H1 (cell line): ENCODE data around the gene FBN3. TPM values are rescaled to one million over a fixed set of nuclear protein-coding genes. Genes with fewer than 3 reads are reported as not detected.

Experiments used
- BACH1 ChIP-seq: IDR thresholded peaks from 2 replicates; pipeline ENCODE4 v1.6.1; 2012; ENCODE audit warnings: low read length, improper control_type of control experiment
- CBX8 ChIP-seq: fragments of 300-800, 300-1000 bp; sonication (generic); IDR thresholded peaks from 2 replicates; pipeline ENCODE4 v1.7.1; 2016; ENCODE audit warnings: low read depth, low read length, borderline replicate concordance
- EGR1 ChIP-seq: IDR thresholded peaks from 2 replicates; pipeline ENCODE4 v1.6.1; 2011; ENCODE audit warnings: low read depth, low read length, borderline replicate concordance
- FOSL1 ChIP-seq: IDR thresholded peaks from 2 replicates; pipeline ENCODE4 v1.6.1; 2011; ENCODE audit warnings: mild to moderate bottlenecking, low read depth, low read length, moderate library complexity; ENCODE audit not compliant: insufficient read depth
- JUND ChIP-seq: IDR thresholded peaks from 2 replicates; pipeline ENCODE4 v1.6.1; 2011; ENCODE audit warnings: mild to moderate bottlenecking, improper control_type of control experiment, low read length
- KDM1A ChIP-seq: fragments of 200-600, 300-600 bp; sonication (generic); IDR thresholded peaks from 2 replicates; pipeline ENCODE4 v1.7.1; 2016; ENCODE audit warnings: mild to moderate bottlenecking, low read length, borderline replicate concordance
- PHF8 ChIP-seq: fragments of 200-600 bp; sonication (generic); conservative IDR thresholded peaks from 2 replicates; pipeline ENCODE4 v1.7.1; 2012; ENCODE audit warnings: low read depth, mild to moderate bottlenecking, inconsistent platforms, low read length, moderate library complexity
- SP2 ChIP-seq: IDR thresholded peaks from 2 replicates; pipeline ENCODE4 v1.6.1; 2012; ENCODE audit warnings: mild to moderate bottlenecking, low read length, inconsistent platforms
- polyA plus RNA-seq, 7 experiments: library from polyadenylated mRNA; depleted of rRNA in 3 of 7; stranded (reverse) in 5 of 7; unstranded in 2 of 7; fragments of >200 nt in 5 of 7; fragments of 200-250 nt in 2 of 7; gene quantifications; 1 replicate in 5 of 7; 2 replicates in 1 of 7; 4 replicates in 1 of 7; pipeline versions ENCODE4 v1.2.1 to v1.2.3, GENCODE V29; 2011 to 2013; ENCODE audit warnings: missing spikeins in 2 of 7, mixed read lengths in 2 of 7
- total RNA-seq: library from RNA; stranded (reverse); fragmentation: NEBNext Ultra II Directional; extraction: Animal tissue kit (Norgen Biotek cat#: 25700); gene quantifications from 2 replicates; pipeline ENCODE4 v1.2.1, GENCODE V29; 2021
- TF ChIP-seq, protein P1 (sequence below): fragments of 300-600 bp; sonication (generic); IDR thresholded peaks from 2 replicates; pipeline ENCODE4 v1.7.1; 2012; ENCODE audit warnings: low read length, moderate library complexity, mild to moderate bottlenecking, inconsistent platforms; ENCODE audit not compliant: insufficient replicate concordance
- TF ChIP-seq, protein P2 (sequence below), 3 experiments: IDR thresholded peaks; 1 replicate in 2 of 3; 2 replicates in 1 of 3; pipeline versions ENCODE4 v1.5.1 to v1.6.1; 2011; ENCODE audit warnings: low read length in 3 of 3, mild to moderate bottlenecking in 3 of 3, inconsistent platforms in 2 of 3, low read depth in 1 of 3, moderate library complexity in 1 of 3; ENCODE audit not compliant: insufficient read depth in 1 of 3; ENCODE audit errors: control extremely low read depth in 1 of 3

The FBN3 gene
- total and polyA plus RNA-seq, 2 of the 8 experiments (the other 6 are each of a cell fraction or from before 2014, with no cell fraction given), result 37.1 to 38.7 TPM

DNA sequence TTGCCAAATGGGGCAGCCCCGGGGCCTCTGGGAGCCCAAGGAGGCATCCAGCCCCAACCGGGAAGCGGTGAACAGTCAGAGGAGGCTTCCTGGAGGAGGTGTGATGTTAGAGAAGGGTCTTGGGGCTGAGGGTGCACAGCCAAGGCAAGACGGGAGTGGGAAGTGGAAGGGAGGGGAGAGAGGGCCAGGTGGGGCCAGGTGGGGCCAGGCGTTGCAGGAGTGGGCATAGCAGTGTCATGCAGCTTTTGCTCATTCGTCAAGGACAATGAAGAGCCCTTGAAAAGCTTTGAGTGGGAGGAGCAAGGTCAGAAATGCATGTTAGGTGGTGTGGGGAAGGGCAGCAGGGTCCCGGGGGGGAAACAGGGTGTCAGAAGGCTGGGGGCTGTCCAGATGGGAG lies 1.8 kb downstream of the FBN3 start (continued):
- TF ChIP-seq, protein P1, sequence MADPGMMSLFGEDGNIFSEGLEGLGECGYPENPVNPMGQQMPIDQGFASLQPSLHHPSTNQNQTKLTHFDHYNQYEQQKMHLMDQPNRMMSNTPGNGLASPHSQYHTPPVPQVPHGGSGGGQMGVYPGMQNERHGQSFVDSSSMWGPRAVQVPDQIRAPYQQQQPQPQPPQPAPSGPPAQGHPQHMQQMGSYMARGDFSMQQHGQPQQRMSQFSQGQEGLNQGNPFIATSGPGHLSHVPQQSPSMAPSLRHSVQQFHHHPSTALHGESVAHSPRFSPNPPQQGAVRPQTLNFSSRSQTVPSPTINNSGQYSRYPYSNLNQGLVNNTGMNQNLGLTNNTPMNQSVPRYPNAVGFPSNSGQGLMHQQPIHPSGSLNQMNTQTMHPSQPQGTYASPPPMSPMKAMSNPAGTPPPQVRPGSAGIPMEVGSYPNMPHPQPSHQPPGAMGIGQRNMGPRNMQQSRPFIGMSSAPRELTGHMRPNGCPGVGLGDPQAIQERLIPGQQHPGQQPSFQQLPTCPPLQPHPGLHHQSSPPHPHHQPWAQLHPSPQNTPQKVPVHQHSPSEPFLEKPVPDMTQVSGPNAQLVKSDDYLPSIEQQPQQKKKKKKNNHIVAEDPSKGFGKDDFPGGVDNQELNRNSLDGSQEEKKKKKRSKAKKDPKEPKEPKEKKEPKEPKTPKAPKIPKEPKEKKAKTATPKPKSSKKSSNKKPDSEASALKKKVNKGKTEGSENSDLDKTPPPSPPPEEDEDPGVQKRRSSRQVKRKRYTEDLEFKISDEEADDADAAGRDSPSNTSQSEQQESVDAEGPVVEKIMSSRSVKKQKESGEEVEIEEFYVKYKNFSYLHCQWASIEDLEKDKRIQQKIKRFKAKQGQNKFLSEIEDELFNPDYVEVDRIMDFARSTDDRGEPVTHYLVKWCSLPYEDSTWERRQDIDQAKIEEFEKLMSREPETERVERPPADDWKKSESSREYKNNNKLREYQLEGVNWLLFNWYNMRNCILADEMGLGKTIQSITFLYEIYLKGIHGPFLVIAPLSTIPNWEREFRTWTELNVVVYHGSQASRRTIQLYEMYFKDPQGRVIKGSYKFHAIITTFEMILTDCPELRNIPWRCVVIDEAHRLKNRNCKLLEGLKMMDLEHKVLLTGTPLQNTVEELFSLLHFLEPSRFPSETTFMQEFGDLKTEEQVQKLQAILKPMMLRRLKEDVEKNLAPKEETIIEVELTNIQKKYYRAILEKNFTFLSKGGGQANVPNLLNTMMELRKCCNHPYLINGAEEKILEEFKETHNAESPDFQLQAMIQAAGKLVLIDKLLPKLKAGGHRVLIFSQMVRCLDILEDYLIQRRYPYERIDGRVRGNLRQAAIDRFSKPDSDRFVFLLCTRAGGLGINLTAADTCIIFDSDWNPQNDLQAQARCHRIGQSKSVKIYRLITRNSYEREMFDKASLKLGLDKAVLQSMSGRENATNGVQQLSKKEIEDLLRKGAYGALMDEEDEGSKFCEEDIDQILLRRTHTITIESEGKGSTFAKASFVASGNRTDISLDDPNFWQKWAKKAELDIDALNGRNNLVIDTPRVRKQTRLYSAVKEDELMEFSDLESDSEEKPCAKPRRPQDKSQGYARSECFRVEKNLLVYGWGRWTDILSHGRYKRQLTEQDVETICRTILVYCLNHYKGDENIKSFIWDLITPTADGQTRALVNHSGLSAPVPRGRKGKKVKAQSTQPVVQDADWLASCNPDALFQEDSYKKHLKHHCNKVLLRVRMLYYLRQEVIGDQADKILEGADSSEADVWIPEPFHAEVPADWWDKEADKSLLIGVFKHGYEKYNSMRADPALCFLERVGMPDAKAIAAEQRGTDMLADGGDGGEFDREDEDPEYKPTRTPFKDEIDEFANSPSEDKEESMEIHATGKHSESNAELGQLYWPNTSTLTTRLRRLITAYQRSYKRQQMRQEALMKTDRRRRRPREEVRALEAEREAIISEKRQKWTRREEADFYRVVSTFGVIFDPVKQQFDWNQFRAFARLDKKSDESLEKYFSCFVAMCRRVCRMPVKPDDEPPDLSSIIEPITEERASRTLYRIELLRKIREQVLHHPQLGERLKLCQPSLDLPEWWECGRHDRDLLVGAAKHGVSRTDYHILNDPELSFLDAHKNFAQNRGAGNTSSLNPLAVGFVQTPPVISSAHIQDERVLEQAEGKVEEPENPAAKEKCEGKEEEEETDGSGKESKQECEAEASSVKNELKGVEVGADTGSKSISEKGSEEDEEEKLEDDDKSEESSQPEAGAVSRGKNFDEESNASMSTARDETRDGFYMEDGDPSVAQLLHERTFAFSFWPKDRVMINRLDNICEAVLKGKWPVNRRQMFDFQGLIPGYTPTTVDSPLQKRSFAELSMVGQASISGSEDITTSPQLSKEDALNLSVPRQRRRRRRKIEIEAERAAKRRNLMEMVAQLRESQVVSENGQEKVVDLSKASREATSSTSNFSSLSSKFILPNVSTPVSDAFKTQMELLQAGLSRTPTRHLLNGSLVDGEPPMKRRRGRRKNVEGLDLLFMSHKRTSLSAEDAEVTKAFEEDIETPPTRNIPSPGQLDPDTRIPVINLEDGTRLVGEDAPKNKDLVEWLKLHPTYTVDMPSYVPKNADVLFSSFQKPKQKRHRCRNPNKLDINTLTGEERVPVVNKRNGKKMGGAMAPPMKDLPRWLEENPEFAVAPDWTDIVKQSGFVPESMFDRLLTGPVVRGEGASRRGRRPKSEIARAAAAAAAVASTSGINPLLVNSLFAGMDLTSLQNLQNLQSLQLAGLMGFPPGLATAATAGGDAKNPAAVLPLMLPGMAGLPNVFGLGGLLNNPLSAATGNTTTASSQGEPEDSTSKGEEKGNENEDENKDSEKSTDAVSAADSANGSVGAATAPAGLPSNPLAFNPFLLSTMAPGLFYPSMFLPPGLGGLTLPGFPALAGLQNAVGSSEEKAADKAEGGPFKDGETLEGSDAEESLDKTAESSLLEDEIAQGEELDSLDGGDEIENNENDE, result no peak
- TF ChIP-seq FOSL1 (no peak), KDM1A (no peak), PHF8 (no peak), EGR1 (no peak), BACH1 (no peak), JUND (no peak), SP2 (no peak), CBX8 (no peak)
- TF ChIP-seq, protein P2, sequence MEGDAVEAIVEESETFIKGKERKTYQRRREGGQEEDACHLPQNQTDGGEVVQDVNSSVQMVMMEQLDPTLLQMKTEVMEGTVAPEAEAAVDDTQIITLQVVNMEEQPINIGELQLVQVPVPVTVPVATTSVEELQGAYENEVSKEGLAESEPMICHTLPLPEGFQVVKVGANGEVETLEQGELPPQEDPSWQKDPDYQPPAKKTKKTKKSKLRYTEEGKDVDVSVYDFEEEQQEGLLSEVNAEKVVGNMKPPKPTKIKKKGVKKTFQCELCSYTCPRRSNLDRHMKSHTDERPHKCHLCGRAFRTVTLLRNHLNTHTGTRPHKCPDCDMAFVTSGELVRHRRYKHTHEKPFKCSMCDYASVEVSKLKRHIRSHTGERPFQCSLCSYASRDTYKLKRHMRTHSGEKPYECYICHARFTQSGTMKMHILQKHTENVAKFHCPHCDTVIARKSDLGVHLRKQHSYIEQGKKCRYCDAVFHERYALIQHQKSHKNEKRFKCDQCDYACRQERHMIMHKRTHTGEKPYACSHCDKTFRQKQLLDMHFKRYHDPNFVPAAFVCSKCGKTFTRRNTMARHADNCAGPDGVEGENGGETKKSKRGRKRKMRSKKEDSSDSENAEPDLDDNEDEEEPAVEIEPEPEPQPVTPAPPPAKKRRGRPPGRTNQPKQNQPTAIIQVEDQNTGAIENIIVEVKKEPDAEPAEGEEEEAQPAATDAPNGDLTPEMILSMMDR (IDR thresholded peaks at IDR 0.05; ENCODE audit: control extremely low read depth in 1 of 3, insufficient read depth in 1 of 3, low read depth in 1 of 3, low read length in 3 of 3), result no peak
